ENCODE data around the gene OTOGL.

OTOGL gene

DNA sequence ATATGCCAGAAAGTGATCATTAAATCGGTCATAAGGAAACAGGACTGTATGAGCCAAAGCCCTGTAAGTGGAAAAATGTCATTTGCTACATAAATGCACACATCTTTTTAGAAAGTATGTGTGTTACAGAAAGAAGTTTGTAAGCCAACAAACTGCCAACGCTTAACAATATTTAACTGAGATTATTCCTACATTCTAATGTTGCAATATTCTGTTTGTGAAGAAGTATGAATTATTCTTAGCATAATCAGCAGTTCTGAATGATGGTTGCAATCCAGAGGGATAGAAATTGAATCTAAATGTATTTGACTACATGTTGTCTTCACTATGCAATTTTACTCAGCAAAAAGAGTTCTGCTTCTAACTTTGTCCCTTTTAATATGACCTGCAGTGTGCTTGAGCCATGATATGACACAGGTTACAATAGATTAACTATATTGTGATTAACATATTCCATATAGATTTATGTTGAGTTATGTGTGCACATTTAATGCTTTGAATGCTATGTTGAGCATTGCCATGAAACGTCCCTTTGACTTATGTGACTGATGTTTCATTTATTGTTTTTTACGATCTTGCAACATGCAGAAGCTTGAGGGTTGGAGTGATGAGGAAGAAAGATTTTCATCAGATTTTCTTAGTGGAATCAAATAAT is 277.9 kb downstream of the OTOGL start:
- no peak for DNase-seq (ENCODE audit: low read depth)

DNA sequence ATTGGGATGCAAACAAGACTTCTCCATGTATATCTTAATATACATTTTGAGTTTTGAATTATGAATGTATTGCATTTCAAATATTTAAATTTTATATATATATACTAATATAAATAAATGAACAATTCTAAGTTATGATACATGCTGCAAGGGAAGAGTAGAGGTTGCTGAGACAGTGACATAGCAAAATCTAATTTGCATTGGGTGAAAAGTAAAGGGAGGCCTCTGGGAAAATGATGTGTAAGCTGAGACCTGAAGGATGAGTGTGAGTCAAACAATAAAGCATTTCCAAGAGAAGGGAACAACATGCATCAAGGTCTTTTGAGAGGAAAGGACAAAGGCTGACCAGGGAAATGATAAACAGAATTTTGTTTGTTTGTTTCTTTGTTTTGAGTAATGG is 281.8 kb downstream of the OTOGL start:
- DNase-seq (ENCODE audit: low read depth): no peak

DNA sequence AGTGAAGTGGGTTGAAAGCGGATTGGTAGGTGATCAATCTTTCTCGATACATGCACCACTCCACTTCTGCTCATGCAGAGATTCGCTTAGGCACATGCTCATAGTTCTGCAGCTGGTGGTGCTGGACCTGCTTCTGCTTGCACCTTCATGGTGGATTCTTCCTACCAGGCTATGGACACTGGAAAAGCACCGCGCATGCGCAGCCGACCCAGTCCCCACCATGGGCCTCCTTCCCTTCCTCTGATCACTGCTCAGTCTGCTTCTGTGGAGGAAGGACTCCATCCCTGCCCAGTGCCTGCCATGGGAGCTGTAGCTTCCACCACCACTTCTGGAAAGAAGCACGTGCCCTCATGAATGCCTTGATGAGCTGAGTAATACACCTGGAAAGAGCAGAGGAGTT is 282.9 kb downstream of the OTOGL start:
- no peak for DNase-seq (ENCODE audit: low read depth)

DNA sequence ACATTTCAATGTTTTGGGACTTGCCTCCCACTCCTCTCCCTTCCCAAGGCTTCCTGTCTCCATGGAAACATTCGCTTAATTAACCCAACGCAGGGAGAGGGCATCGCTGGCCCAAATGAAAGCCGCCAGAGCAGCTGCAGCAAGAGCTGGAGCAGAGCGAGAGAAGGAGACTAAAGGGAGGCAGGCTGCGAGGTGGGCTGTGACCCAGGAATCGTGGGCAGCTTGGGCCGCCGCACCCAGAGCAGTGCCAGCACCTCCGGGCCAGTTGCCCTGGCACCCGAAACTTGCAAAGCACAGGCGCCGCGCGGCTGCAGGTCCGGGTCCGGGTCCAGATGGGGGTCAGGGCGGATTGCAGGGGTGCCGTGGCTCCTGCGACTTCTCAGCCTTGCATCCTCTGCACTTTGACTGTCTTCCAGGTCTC is 301.2 kb downstream of the OTOGL start:
- no peak for DNase-seq (ENCODE audit: low read depth)

DNA sequence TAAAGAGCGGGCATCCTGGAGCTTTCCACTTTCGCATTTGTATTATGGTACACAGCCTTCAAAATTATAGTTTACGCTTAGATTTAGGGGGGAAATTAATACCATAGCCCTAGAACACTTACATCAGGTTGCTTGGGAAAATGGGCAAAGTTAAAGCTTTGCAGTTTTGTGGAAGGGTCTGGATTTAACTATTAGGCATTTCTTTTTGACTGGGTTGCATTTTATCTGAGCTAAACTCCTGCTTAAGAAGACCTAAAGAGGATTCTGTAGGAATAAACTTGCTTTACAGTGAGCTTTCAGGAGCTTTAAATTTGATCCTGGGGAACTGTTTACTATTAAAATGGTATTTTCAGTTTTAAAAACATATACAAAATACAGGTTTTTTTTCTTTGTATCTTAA is 301.9 kb downstream of the OTOGL start:
- DNase-seq (ENCODE audit: low read depth): no peak

DNA sequence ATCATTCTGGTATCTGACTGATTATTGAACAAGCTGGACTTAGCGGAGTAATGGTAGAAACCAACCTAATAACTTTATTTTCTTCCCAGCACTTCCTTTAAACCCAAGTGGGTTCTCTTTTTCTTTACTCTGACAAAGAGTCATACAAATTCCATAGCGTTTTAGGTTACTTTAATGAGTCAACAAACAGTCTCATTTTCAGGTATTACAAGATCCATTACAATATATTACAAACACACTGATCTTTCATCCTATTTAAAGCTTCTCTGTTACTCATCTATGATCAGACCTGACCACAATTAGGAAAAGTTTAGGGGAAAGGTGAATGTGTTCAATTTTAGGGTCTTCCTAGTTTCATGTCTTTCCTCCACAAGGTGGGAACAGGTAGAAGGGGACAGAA is 305.3 kb downstream of the OTOGL start:
- DNase-seq (ENCODE audit: low read depth): no peak

DNA sequence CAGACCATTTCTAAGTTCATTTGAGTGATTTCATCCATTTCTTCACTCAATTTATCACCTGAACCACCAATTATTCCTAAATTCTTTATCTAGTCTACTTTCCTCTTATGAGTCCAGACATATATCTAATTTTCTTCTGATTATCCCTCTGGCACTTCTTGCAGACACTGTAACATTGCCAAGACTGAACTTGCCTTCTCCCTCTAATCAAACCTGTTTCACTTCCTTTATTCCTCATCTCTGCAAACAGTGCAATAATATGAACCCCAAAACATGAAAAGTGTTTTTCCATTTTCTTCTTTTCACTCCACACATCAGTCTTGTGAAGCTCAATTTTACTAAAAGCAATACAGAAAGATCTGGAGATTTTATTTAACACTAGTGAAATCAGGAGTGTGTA is 306.9 kb downstream of the OTOGL start:
- DNase-seq (ENCODE audit: low read depth): no peak

DNA sequence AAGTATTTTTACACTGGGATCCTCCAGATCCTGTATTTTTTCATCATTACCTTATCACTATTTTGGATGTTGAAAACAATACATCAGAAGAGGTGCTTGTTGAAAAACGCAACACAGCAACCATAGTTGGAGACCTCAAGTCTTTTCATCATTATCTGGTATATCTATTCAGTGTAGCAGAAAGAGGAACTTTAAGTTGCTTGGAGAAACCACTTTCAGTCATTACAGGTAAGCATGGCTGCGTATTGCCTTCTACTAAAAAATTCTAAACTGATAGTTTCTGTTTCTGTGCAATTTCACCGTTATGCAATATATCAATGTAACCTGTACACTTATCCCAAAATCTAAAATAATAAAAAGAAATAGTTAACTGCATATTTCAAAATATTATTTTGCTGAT is 312.4 kb downstream of the OTOGL start:
- DNase-seq (ENCODE audit: low read depth): no peak

DNA sequence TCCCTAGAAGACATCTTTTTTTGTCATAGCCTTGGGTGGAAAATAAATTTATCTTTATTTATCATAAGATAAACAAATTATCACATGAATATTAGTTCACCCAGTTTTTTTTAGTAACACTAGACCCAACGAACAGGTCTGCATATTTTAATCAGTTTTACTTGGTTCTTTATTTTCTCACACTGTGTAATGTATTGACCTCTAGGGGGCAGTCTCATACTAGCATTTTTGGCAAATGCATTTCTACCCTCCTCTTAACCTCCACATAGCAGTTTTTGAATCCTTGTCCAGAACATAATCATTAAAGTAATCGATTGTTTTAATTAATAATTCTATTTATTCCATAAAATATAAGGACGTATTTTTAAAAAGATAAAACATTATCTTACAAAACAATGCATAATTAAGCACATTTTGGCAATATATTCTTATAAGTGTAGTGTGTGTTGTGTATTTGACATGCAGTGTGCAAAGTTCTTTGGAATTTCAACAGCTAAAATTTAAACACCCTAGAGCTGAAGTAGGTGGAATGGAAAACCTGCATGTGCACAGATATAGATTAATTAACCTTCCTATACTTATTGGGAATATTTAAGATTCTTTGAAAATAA is 313.1 kb downstream of the OTOGL start:
- peak; percentile 55 for DNase-seq (ENCODE audit: low read depth)

DNA sequence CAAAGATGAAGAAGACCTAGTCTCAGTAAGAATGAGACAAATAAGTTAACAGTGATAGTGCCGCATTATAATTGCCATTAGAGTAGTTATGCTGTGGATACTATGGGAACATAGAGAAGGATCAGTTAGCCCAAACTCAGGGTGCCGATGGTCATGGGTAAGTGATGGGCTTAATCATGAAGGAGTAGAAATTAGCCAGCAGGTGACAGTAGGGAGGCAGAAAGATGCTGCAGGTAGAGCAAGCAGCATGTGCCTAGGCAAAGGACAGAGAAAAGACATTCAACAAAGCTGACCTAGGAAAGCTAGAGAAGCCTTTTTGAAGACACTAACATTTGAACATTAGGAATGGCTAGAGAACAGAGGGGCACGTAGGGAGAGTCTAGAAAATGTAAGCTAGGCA is 314.1 kb downstream of the OTOGL start:
- no peak for DNase-seq (ENCODE audit: low read depth)

DNA sequence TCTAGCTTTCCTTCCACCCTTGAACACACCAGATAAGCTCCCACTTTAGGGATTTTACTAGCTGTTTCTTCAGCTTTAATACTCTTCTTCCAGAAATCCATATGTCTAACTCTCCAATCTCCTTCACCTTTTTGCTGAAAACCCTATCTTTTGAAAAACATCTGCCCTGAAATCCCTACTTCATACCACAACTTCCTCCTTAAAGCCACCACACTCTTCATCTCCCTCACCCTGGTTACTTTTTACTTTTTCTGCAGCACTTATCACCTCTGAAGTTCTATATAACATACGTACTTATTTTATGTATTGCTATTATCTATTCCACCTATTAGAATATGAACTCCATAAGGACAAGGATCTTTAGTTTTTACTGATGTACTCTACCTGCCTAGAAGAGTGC is 316.1 kb downstream of the OTOGL start:
- no peak for DNase-seq (ENCODE audit: low read depth)

DNA sequence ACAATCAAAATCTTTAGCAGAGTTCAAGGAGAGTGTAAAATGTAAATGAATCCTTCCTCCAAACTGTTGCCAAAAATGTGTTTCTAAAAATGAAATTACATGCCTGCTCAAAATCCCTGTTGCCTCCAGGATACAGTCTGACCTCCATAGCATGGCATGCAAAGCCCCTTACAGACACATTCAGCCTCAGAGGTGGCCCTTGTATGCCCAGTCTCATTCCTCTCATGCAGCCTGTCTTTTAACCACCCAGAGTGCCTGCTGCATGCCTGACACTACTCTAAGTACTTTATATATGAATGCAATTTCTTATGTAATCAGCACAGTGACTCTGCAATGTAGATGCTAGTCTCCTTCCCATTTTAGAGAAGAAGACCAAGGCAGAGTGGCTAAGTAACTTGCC is 320.3 kb downstream of the OTOGL start:
- no peak for DNase-seq (ENCODE audit: low read depth)

DNA sequence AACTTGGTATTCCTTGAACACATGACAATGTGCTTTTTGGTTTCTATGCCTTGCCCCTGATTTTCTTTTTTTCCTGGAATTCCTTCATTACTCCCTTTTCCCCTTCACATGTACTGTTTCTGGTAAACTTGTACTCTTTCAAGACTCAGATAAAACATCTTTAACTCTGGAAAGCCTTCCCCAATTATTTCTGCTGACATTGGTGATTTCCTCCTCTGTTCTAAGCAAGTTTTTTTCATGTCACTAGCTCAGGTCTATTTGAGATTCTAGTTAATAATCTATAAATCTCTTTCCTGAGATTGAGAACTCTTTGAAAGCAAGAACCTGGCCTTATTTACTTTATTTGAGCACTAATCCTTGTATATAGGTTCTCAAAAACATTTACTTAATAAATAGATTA is 320.7 kb downstream of the OTOGL start:
- no peak for DNase-seq (ENCODE audit: low read depth)

DNA sequence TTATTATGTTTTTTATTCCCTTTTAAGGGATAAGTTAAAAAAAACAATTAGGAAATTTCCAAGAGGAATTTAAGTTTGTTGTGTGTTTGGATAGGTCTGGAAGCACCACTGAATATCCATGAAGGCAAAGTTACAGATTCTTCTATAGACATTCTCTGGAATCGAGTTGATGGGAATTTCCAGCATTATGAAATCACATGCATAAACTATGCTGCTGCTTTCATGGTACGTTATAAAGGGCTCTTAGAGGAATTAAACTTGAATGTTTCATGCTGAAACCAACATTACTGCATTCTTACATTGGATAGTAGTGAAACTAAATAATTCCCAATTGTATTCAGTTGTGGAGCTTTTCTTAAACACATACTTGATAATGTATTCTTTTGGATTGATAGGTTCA is 323.2 kb downstream of the OTOGL start:
- DNase-seq (ENCODE audit: low read depth): peak; percentile 42

Measured in amniotic epithelial cell (primary cell).